NT2/D1 (cell line): Measurements from ENCODE around the gene NKAIN1.

Experiments
- YY1 ChIP-seq: IDR thresholded peaks from 2 replicates; pipeline ENCODE4 v1.6.1; 2011; ENCODE audit not compliant: insufficient read length, insufficient read depth
- ZNF274 ChIP-seq: IDR thresholded peaks from 2 replicates; pipeline ENCODE4 v1.6.1; 2011; ENCODE audit warnings: mild to moderate bottlenecking, low read depth, low read length

DNA sequence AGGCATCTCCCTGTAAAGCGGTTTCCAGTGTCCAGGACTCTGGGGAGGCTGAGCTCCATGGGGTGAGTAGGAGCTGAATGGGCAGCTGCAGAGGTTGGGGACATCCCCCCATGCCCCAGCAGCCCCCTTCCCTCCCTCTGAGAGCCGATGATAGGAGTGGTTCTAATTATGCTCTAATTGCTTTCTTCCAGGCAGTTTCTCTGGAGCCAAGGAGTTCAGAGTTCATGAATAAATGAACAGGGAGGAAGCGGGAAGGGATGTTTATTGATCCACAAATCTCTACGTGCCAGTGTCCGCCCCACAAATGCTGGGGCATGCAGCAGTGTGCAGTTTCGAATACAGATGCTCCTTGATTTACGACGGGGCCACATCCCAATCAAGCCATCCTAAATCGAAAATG is 15.6 kb downstream of the NKAIN1 start:
- TF ChIP-seq YY1 (no peak), ZNF274 (no peak)
